AG09309 (cell line): Measurements from ENCODE around the gene OMA1.

Experiments
- DNase-seq: peaks from one replicate; pipeline ENCODE4 v3.0.0-alpha.2; 2010; ENCODE audit warnings: low read depth
- H3K4me3 ChIP-seq: 2 replicates; pipeline ENCODE4 v1.5.1; 2011; ENCODE audit warnings: mild to moderate bottlenecking, low read depth, low read length, moderate library complexity; ENCODE audit not compliant: control insufficient read depth
- CTCF ChIP-seq: IDR thresholded peaks from 2 replicates; pipeline ENCODE4 v1.5.1; 2011; ENCODE audit warnings: mild to moderate bottlenecking, low read depth, low read length, inconsistent platforms; ENCODE audit not compliant: insufficient read depth, control insufficient read depth; ENCODE audit errors: missing control alignments

The OMA1 gene

GRCh38 chr1:58487002-58487401 lies 59.5 kb downstream of the OMA1 start:
- no peak for TF ChIP-seq CTCF
- no peak for DNase-seq
- H3K4me3 ChIP-seq, result no peak overlapping the region

GRCh38 chr1:58481962-58482361 lies 64.6 kb downstream of the OMA1 start:
- no peak for DNase-seq
- no peak overlapping the region for H3K4me3 ChIP-seq
- TF ChIP-seq CTCF, result no peak

- DNase-seq, result no peak
- H3K4me3 ChIP-seq, result no peak overlapping the region
- TF ChIP-seq CTCF, result no peak
These were observed 66.3 kb downstream of the OMA1 start for GRCh38 chr1:58480191-58480590.

GRCh38 chr1:58477390-58477789 lies 69.1 kb downstream of the OMA1 start:
- TF ChIP-seq CTCF, result no peak
- DNase-seq, result no peak
- no peak overlapping the region for H3K4me3 ChIP-seq

GRCh38 chr1:58476179-58476578 lies 70.3 kb downstream of the OMA1 start:
- H3K4me3 ChIP-seq, result no peak overlapping the region
- no peak for DNase-seq
- TF ChIP-seq CTCF, result no peak

GRCh38 chr1:58469476-58469875 lies 77.0 kb downstream of the OMA1 start:
- H3K4me3 ChIP-seq, result no peak overlapping the region
- no peak for DNase-seq
- TF ChIP-seq CTCF, result no peak

- H3K4me3 ChIP-seq, result no peak overlapping the region
- no peak for DNase-seq
- no peak for TF ChIP-seq CTCF
These were observed 77.5 kb downstream of the OMA1 start for GRCh38 chr1:58469016-58469415.
